ENCODE measurements around the gene ELP5.

DNA sequence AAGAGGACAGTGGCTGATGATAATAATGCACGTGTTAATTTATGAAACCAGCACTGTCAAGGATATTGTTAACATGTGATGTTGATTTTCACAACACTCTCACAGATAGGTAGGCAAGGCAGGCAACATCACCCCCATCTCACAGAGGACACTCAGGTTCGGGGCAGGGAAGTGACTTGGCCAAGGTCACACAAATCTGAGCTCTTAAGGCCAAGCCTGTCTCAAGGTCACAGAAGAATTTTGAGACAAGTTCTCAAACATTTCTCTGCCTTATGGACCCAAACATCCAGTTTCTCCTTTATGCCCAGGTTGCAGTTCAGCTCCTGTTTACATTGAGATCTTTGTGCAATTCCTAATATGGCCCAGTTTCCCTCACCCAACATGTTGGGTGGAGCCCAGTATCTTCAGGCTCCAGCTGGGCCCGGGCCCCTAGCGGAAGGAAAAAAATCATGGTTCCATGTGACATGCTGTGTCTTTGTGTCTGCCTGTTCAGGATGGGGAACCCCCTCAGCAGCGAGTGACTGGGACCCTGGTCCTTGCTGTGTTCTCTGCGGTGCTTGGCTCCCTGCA lies 30.8 kb downstream of the ELP5 start:
- TF ChIP-seq EP300 (IDR thresholded peaks at IDR 0.05), result no peak
- peak; percentile 57 for TF ChIP-seq POLR2AphosphoS5 (IDR thresholded peaks at IDR 0.05)
- TF ChIP-seq, protein P1, sequence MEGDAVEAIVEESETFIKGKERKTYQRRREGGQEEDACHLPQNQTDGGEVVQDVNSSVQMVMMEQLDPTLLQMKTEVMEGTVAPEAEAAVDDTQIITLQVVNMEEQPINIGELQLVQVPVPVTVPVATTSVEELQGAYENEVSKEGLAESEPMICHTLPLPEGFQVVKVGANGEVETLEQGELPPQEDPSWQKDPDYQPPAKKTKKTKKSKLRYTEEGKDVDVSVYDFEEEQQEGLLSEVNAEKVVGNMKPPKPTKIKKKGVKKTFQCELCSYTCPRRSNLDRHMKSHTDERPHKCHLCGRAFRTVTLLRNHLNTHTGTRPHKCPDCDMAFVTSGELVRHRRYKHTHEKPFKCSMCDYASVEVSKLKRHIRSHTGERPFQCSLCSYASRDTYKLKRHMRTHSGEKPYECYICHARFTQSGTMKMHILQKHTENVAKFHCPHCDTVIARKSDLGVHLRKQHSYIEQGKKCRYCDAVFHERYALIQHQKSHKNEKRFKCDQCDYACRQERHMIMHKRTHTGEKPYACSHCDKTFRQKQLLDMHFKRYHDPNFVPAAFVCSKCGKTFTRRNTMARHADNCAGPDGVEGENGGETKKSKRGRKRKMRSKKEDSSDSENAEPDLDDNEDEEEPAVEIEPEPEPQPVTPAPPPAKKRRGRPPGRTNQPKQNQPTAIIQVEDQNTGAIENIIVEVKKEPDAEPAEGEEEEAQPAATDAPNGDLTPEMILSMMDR (IDR thresholded peaks at IDR 0.05), result peak in 3 of 4 experiments; percentile 35 to 65 (median 57)

Data from gastroesophageal sphincter (tissue), 3 donors.